NCI-H128 (cell line): ENCODE measurements around the gene TBC1D1.
"Not testable (repeated sequence)": the region's sequence is repeated elsewhere in the genome, so short reads cannot be mapped to it uniquely, and the experiment has no call there.

Source experiments
- DNase-seq: peaks from one replicate; lab custom pipeline; 2025; ENCODE audit not compliant: unreplicated experiment; lab: John Stamatoyannopoulos, UW

TBC1D1 gene

GRCh38 chr4:37960679-37961450, 70.0 kb downstream of the TBC1D1 start:
- DNase-seq: no peak

GRCh38 chr4:37964734-37965457, 74.0 kb downstream of the TBC1D1 start:
- DNase-seq: no peak

- no peak for DNase-seq
Observed at GRCh38 chr4:37966044-37966443, 75.2 kb downstream of the TBC1D1 start.

GRCh38 chr4:37967736-37968135, 76.9 kb downstream of the TBC1D1 start:
- no peak for DNase-seq

GRCh38 chr4:37968747-37969146, 77.9 kb downstream of the TBC1D1 start:
- no peak for DNase-seq

GRCh38 chr4:37970702-37971101, 79.8 kb downstream of the TBC1D1 start:
- no peak for DNase-seq

- DNase-seq: no peak
Observed at GRCh38 chr4:37971202-37971601, 80.3 kb downstream of the TBC1D1 start.

GRCh38 chr4:37973441-37973840, 82.6 kb downstream of the TBC1D1 start:
- no peak for DNase-seq

- DNase-seq: not testable (repeated sequence)
Observed at GRCh38 chr4:37975321-37975822, 84.5 kb downstream of the TBC1D1 start.

- DNase-seq: no peak
Observed at GRCh38 chr4:37976507-37976906, 85.6 kb downstream of the TBC1D1 start.

- DNase-seq: no peak
Observed at GRCh38 chr4:37976991-37977470, 86.1 kb downstream of the TBC1D1 start.

- DNase-seq: no peak
Observed at GRCh38 chr4:37977471-37978247, 86.8 kb downstream of the TBC1D1 start.

- DNase-seq: no peak
Observed at GRCh38 chr4:37978248-37978924, 87.5 kb downstream of the TBC1D1 start.

GRCh38 chr4:37980246-37980645, 89.4 kb downstream of the TBC1D1 start:
- no peak for DNase-seq

- DNase-seq: no peak
Observed at GRCh38 chr4:37981425-37981824, 90.5 kb downstream of the TBC1D1 start.

- no peak for DNase-seq
Observed at GRCh38 chr4:37981844-37982720, 91.2 kb downstream of the TBC1D1 start.

- DNase-seq: no peak
Observed at GRCh38 chr4:37982736-37983135, 91.9 kb downstream of the TBC1D1 start.

- DNase-seq: no peak
Observed at GRCh38 chr4:37983951-37984350, 93.1 kb downstream of the TBC1D1 start.

- no peak for DNase-seq
Observed at GRCh38 chr4:37985730-37986275, 94.9 kb downstream of the TBC1D1 start.

GRCh38 chr4:37988670-37989069, 97.8 kb downstream of the TBC1D1 start:
- DNase-seq: no peak
